H1 (cell line): ENCODE results near the gene MCUB. TPM values are rescaled to one million over a fixed set of nuclear protein-coding genes. Genes with fewer than 3 reads are reported as not detected.

Experiments
- CREB1 ChIP-seq: IDR thresholded peaks from 2 replicates; pipeline ENCODE4 v1.6.1; 2012; ENCODE audit warnings: inconsistent platforms
- polyA plus RNA-seq, 7 experiments: library from polyadenylated mRNA; depleted of rRNA in 3 of 7; stranded (reverse) in 5 of 7; unstranded in 2 of 7; fragments of >200 nt in 5 of 7; fragments of 200-250 nt in 2 of 7; gene quantifications; 1 replicate in 5 of 7; 2 replicates in 1 of 7; 4 replicates in 1 of 7; pipeline versions ENCODE4 v1.2.1 to v1.2.3, GENCODE V29; 2011 to 2013; ENCODE audit warnings: missing spikeins in 2 of 7, mixed read lengths in 2 of 7
- total RNA-seq: library from RNA; stranded (reverse); fragmentation: NEBNext Ultra II Directional; extraction: Animal tissue kit (Norgen Biotek cat#: 25700); gene quantifications from 2 replicates; pipeline ENCODE4 v1.2.1, GENCODE V29; 2021
- TF ChIP-seq, protein P1 (sequence below), 3 experiments: IDR thresholded peaks; 1 replicate in 2 of 3; 2 replicates in 1 of 3; pipeline versions ENCODE4 v1.5.1 to v1.6.1; 2011; ENCODE audit warnings: low read length in 3 of 3, mild to moderate bottlenecking in 3 of 3, inconsistent platforms in 2 of 3, low read depth in 1 of 3, moderate library complexity in 1 of 3; ENCODE audit not compliant: insufficient read depth in 1 of 3; ENCODE audit errors: control extremely low read depth in 1 of 3

The MCUB gene
- total and polyA plus RNA-seq, 2 of the 8 experiments (the other 6 are each of a cell fraction or from before 2014, with no cell fraction given), result 15.2 to 19.4 TPM

DNA sequence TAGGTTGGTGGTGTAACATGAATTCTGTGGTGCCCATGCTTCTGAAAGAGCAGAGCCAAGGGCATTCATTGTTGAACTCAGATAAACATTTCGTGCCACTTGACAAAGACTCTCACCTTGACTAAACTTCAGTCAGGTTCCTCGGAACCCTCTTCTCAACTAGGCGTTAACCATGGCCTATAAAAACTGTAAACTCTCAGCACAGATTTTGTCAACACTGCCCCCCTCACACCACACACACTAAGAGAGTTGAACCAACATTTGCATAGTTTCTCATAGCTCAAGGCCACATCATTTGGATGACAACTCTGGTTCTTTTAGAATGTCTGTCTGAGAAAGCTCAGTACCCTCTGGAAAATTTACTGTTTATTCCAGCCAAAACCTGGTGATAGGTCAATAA is 115.1 kb downstream of the MCUB start (continued):
- TF ChIP-seq, protein P1, sequence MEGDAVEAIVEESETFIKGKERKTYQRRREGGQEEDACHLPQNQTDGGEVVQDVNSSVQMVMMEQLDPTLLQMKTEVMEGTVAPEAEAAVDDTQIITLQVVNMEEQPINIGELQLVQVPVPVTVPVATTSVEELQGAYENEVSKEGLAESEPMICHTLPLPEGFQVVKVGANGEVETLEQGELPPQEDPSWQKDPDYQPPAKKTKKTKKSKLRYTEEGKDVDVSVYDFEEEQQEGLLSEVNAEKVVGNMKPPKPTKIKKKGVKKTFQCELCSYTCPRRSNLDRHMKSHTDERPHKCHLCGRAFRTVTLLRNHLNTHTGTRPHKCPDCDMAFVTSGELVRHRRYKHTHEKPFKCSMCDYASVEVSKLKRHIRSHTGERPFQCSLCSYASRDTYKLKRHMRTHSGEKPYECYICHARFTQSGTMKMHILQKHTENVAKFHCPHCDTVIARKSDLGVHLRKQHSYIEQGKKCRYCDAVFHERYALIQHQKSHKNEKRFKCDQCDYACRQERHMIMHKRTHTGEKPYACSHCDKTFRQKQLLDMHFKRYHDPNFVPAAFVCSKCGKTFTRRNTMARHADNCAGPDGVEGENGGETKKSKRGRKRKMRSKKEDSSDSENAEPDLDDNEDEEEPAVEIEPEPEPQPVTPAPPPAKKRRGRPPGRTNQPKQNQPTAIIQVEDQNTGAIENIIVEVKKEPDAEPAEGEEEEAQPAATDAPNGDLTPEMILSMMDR (IDR thresholded peaks at IDR 0.05; ENCODE audit: control extremely low read depth in 1 of 3, insufficient read depth in 1 of 3, low read depth in 1 of 3, low read length in 3 of 3), result no peak
- no peak for TF ChIP-seq CREB1
- TF ChIP-seq, all 59 proteins: peak for 0
